Aorta (tissue), 5 donors: ENCODE data around the gene EXOSC3. TPM values are rescaled to one million over a fixed set of nuclear protein-coding genes. Genes with fewer than 3 reads are reported as not detected.
"Not testable (repeated sequence)": the region's sequence is repeated elsewhere in the genome, so short reads cannot be mapped to it uniquely, and the experiment has no call there.

Source experiments
- ATAC-seq: fragments of 200-7000 bp; cut with Tn5 transposase; one replicate; pipeline ENCODE4 v1.9.1; 2022; ENCODE audit warnings: moderate library complexity; ENCODE audit not compliant: low FRiP score
- DNase-seq, 2 donors: peaks; one replicate each; pipeline ENCODE4 v3.0.0-alpha.2; 2020
- H3K27ac ChIP-seq, 2 donors: one replicate each; pipeline ENCODE4 v1.5.1; 2013; ENCODE audit warnings: low read length in 2 of 2, mild to moderate bottlenecking in 2 of 2, moderate library complexity in 2 of 2, control low read depth in 1 of 2, inconsistent platforms in 1 of 2, low read depth in 1 of 2
- H3K27me3 ChIP-seq, 2 donors: one replicate each; pipeline ENCODE4 v1.6.1; 2013; ENCODE audit warnings: control low read depth in 1 of 2, low read length in 1 of 2, mild to moderate bottlenecking in 1 of 2, moderate library complexity in 1 of 2; ENCODE audit not compliant: insufficient read depth in 2 of 2, control insufficient read depth in 1 of 2
- H3K36me3 ChIP-seq, 2 donors: one replicate each; pipeline ENCODE4 v1.6.1; 2013; ENCODE audit warnings: control low read depth in 1 of 2, low read length in 1 of 2, mild to moderate bottlenecking in 1 of 2; ENCODE audit not compliant: insufficient read depth in 2 of 2, control insufficient read depth in 1 of 2
- H3K4me1 ChIP-seq, 2 donors: one replicate each; pipeline ENCODE4 v1.6.1; 2013; ENCODE audit warnings: low read length in 2 of 2, control low read depth in 1 of 2, mild to moderate bottlenecking in 1 of 2, moderate library complexity in 1 of 2; ENCODE audit not compliant: insufficient read depth in 2 of 2, control insufficient read depth in 1 of 2
- H3K4me3 ChIP-seq, 2 donors: one replicate each; pipeline ENCODE4 v1.5.1; 2013; ENCODE audit warnings: low read length in 2 of 2, control low read depth in 1 of 2, mild to moderate bottlenecking in 1 of 2
- H3K9me3 ChIP-seq: one replicate; pipeline ENCODE4 v1.6.1; 2013; ENCODE audit warnings: mild to moderate bottlenecking, low read length; ENCODE audit not compliant: control insufficient read depth
- WGBS, 2 donors: extraction: QIAGEN DNeasy Blood & Tissue Kit; methylation state at CpG; one replicate each; pipeline ENCODE4 v1.1.7; 2013; 5-methylcytosine and 5-hydroxymethylcytosine counted together
- intact Hi-C, 2 donors: fragments of 100-400 bp; cut with DNase I; formaldehyde crosslinking; loops; one replicate each; pipeline versions ENCODE4 v1.14.2 to v1.15.0; 2022
- polyA plus RNA-seq, 2 donors: library from polyadenylated mRNA; stranded (reverse); fragments of 200-250 nt; gene quantifications; one replicate each; pipeline ENCODE4 v1.2.3, GENCODE V29; 2013
- total RNA-seq, 2 donors: library from RNA; stranded (reverse); fragmentation: NEBNext Ultra II Directional; extraction: Animal tissue kit (Norgen Biotek cat#: 25700); gene quantifications; one replicate each; pipeline ENCODE4 v1.2.1, GENCODE V29; 2021
- donor health status: healthy with polysubstance abuse.
- donor health status: Bipolar disorder and iron deficiency.
- donor health status: DM: no; HTN: no; CAD: no.
- donor health status: DM: no; HTN: no; CAD: no.
- donor health status: DM: yes; HTN: yes; CAD: no.

The EXOSC3 gene
- total and polyA plus RNA-seq, 4 donors, result 17.9 to 30.2 (median 24.0) TPM

GRCh38 chr9:37788332-37788731 is 3.5 kb upstream of the EXOSC3 start:
- 85% methylated on average over 6 of the region's 6 CpGs for WGBS, 2 donors
- H3K4me1 ChIP-seq, result no peaks in the 10 kb centered on the region
- no peak overlapping the region for H3K27ac ChIP-seq
- DNase-seq (no peak), ATAC-seq (no peak)
- peaks cover 1% of the 10 kb centered on the region for H3K9me3 ChIP-seq
- no peaks in the 10 kb centered on the region for H3K36me3 ChIP-seq
- no peak overlapping the region for H3K4me3 ChIP-seq
- intact Hi-C loops, result no loop called here
- no peaks in the 10 kb centered on the region for H3K27me3 ChIP-seq

- Histone ChIP-seq H3K4me3 (no peak overlapping the region), H3K36me3 (no peaks in the 10 kb centered on the region), H3K27ac (no peak overlapping the region), H3K9me3 (peaks cover 1% of the 10 kb centered on the region), H3K27me3 (no peaks in the 10 kb centered on the region), H3K4me1 (no peaks in the 10 kb centered on the region)
- ATAC-seq (no peak), DNase-seq (peak in 1 of 2 donors; percentile 75)
- whole genome bisulfite sequencing, 2 donors, result 42 to 43% methylated on average over 44 to 45 of the region's 45 CpGs
- intact Hi-C loops, result no loop called here
These were observed 2.2 kb upstream of the EXOSC3 start for GRCh38 chr9:37787059-37787458.

GRCh38 chr9:37784291-37784615 is 611 bp downstream of the EXOSC3 start:
- Histone ChIP-seq H3K27me3 (no peaks in the 10 kb centered on the region), H3K9me3 (no peaks in the 10 kb centered on the region), H3K4me1 (no peaks in the 10 kb centered on the region), H3K4me3 (peak overlapping the region; percentile 22 to 86), H3K36me3 (no peaks in the 10 kb centered on the region), H3K27ac (peak overlapping the region in 1 of 2 donors; percentile 62)
- ATAC-seq (no peak), DNase-seq (no peak)
- intact Hi-C loops, result no loop called here
- 1 to 2% methylated on average over 6 of the region's 6 CpGs for WGBS, 2 donors

- Histone ChIP-seq H3K4me1 (no peaks in the 10 kb centered on the region), H3K27me3 (no peaks in the 10 kb centered on the region), H3K9me3 (no peaks in the 10 kb centered on the region), H3K36me3 (peaks cover 3 to 7% of the 10 kb centered on the region in 2 donors), H3K27ac (no peak overlapping the region), H3K4me3 (no peak overlapping the region)
- DNase-seq (no peak), ATAC-seq (no peak)
- 72 to 76% methylated on average over 2 of the region's 2 CpGs for WGBS, 2 donors
- intact Hi-C loops, result no loop called here
These were observed 6.3 kb downstream of the EXOSC3 start for GRCh38 chr9:37778534-37778933.

- no peak overlapping the region for H3K27ac ChIP-seq
- no peak overlapping the region for H3K4me3 ChIP-seq
- ATAC-seq (no peak), DNase-seq (no peak)
- H3K36me3 ChIP-seq, result peaks cover 3 to 10% of the 10 kb centered on the region in 2 donors
- intact Hi-C loops, result no loop called here
- no peaks in the 10 kb centered on the region for H3K27me3 ChIP-seq
- no peaks in the 10 kb centered on the region for H3K9me3 ChIP-seq
- 82 to 88% methylated on average over 5 of the region's 5 CpGs for WGBS, 2 donors
- H3K4me1 ChIP-seq, result no peaks in the 10 kb centered on the region
These were observed 8.5 kb downstream of the EXOSC3 start for GRCh38 chr9:37776328-37776727.

- ATAC-seq (no peak), DNase-seq (no peak)
- 98 to 100% methylated on average over 1 of the region's 1 CpG for WGBS, 2 donors
- Histone ChIP-seq H3K36me3 (peaks cover 3 to 12% of the 10 kb centered on the region in 2 donors), H3K27ac (no peak overlapping the region), H3K4me1 (no peaks in the 10 kb centered on the region), H3K9me3 (no peaks in the 10 kb centered on the region), H3K27me3 (no peaks in the 10 kb centered on the region), H3K4me3 (no peak overlapping the region)
- intact Hi-C loops, result no loop called here
These were observed 9.5 kb downstream of the EXOSC3 start for GRCh38 chr9:37775216-37775919.

GRCh38 chr9:37769995-37770394 is 14.9 kb downstream of the EXOSC3 start:
- peaks cover 7 to 8% of the 10 kb centered on the region in 2 donors for H3K36me3 ChIP-seq
- ATAC-seq, result no peak
- 90 to 93% methylated on average over 3 of the region's 3 CpGs for WGBS, 2 donors
- no peak overlapping the region for H3K4me3 ChIP-seq
- H3K9me3 ChIP-seq, result no peaks in the 10 kb centered on the region
- H3K27ac ChIP-seq, result no peak overlapping the region
- intact Hi-C loops, result no loop called here
- DNase-seq, result no peak
- H3K4me1 ChIP-seq, result no peaks in the 10 kb centered on the region
- H3K27me3 ChIP-seq, result no peaks in the 10 kb centered on the region

- WGBS, 2 donors, result 90 to 92% methylated on average over 5 of the region's 5 CpGs
- ATAC-seq (no peak), DNase-seq (no peak)
- no peaks in the 10 kb centered on the region for H3K27me3 ChIP-seq
- intact Hi-C loops, result no loop called here
- no peaks in the 10 kb centered on the region for H3K9me3 ChIP-seq
- no peaks in the 10 kb centered on the region for H3K4me1 ChIP-seq
- H3K36me3 ChIP-seq, result peaks cover 5 to 8% of the 10 kb centered on the region in 2 donors
- no peak overlapping the region for H3K4me3 ChIP-seq
- H3K27ac ChIP-seq, result no peak overlapping the region
These were observed 15.6 kb downstream of the EXOSC3 start for GRCh38 chr9:37769306-37769705.

- ATAC-seq, H3K9me3 ChIP-seq, DNase-seq, H3K4me1 ChIP-seq, H3K27ac ChIP-seq, H3K36me3 ChIP-seq, H3K4me3 ChIP-seq, H3K27me3 ChIP-seq, intact Hi-C loops: not testable (repeated sequence)
- WGBS, 2 donors, result 96 to 97% methylated on average over 5 to 6 of the region's 6 CpGs
These were observed 19.6 kb downstream of the EXOSC3 start for GRCh38 chr9:37765263-37765662.
